GM12864 (cell line): ENCODE data around the gene MAP3K4.
"Not testable (repeated sequence)": the region's sequence is repeated elsewhere in the genome, so short reads cannot be mapped to it uniquely, and the experiment has no call there.

ENCODE experiments used
- DNase-seq: peaks from one replicate; pipeline ENCODE4 v3.0.0-alpha.2; 2011; ENCODE audit warnings: low read depth
- H3K4me3 ChIP-seq: 2 replicates; pipeline ENCODE4 v1.5.1; 2011; ENCODE audit warnings: mild to moderate bottlenecking, low read depth, low read length, control low read depth
- CTCF ChIP-seq: IDR thresholded peaks from 2 replicates; pipeline ENCODE4 v1.5.1; 2011; ENCODE audit warnings: low read depth, mild to moderate bottlenecking, moderate library complexity, low read length, control low read depth, inconsistent platforms; ENCODE audit errors: missing control alignments

MAP3K4 gene

DNA sequence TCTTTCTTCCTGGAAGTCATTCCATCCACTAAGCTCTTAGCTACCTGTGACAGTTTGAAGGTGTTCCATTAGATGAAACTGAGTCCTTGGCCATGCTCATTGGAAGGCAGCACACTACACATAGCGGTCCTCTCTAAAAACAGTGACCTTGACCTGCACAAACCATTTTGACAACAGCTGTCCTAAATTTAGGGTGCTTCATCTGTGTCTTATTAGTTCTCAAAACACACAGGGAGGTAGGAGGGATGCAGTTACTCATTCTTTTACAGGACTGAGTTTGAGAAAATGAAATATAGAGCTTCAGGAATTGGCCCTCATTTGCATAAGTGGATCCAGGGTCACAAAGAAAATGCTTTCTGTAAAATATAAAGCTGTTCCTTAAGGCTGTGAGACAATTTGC, 20.4 kb upstream of the MAP3K4 start:
- H3K4me3 ChIP-seq, result no peak overlapping the region
- TF ChIP-seq CTCF, result no peak
- no peak for DNase-seq

DNA sequence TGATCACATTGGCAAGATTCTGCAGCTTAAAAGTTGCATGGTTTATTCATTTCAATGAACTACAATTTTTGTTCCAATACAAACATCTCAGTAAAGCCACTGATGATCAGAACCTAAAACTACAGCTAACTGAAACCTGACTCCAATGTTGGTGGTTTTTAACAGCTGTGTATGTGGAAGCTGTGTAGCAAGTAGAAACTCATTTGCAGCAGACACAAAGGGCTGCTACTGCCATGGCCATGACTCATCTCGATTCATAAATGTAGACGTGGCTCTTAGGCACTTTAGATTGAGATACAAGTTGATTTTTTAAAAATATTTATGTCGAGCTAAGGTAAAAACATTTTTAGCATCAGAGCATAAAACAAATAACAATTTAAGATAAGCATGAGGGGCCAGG, 19.5 kb upstream of the MAP3K4 start:
- TF ChIP-seq CTCF, result no peak
- no peak for DNase-seq
- H3K4me3 ChIP-seq, result no peak overlapping the region

- not testable (repeated sequence) for DNase-seq, H3K4me3 ChIP-seq
Observed at GRCh38 chr6:160972594-160972993, 19.0 kb upstream of the MAP3K4 start.

DNA sequence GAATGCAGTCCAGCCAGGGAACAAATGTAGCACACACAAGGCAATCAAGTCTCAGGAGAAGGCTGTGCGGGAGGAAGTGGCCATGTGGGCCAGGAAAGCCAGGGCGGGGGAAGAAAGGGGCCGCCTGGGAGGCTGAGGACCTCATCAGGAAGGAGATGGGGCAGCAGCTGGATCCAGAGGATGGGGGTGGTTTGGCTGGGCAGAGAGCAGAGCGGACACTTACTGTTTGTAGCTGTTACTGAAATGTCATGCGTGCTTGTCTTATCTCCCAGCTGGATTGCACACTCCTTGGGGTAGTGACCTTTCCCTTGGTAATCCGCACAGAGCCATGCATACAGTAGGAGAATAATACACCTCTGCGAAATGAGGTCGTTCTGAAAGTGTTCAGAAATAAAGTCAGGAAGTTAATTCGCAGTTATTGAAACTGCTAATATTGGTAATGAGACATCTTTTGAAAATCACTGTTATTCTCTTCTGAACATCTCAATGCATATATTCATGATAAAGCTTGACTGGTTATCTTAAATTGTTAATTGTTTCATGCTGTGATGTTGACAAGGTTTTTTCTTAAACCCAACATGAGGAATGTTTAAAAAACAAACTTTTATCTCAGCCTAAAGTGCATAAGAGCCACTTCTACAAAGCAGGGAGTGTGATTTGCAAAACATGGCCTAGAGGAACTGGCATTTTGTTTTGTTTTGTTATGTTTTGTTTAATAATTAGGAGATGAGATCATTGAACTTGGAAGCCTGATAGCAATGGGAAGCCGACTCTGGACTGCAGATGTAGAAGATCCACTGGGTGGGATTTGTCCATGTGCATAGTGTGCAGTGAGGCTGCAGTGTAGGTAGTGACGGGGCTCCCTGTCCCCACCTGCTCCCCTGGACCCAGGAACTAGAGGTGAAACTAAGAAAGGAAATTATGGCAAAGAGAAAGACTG, 18.0 kb upstream of the MAP3K4 start:
- no peak for DNase-seq
- no peak overlapping the region for H3K4me3 ChIP-seq
- no peak for TF ChIP-seq CTCF

- DNase-seq, result no peak
- no peak for TF ChIP-seq CTCF
- no peak overlapping the region for H3K4me3 ChIP-seq
Observed at GRCh38 chr6:160974304-160974771, 17.2 kb upstream of the MAP3K4 start.

DNA sequence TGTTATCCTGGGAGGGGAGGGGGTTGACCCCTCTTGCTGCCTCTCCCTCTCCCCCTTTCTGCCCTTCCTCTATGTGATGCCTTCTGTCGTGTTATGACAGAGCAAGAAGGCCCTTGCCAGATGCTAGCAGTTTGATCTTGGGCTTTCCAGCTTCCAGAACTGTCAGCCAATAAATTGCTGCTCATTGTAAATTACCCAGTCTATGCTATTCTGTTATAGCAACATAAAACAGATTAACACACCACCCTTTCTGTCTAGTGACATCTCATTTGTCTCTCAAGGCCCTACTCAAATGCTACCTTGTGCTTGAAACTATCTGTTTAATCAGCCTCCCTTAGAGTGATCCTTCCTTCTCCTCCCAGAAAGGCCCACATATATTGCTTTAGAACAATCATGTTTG, 16.4 kb upstream of the MAP3K4 start:
- no peak for TF ChIP-seq CTCF
- DNase-seq, result no peak
- H3K4me3 ChIP-seq, result no peak overlapping the region

GRCh38 chr6:160975961-160976360, 15.6 kb upstream of the MAP3K4 start:
- not testable (repeated sequence) for DNase-seq

More at GRCh38 chr6:160975961-160976360, 15.6 kb upstream of the MAP3K4 start:
- H3K4me3 ChIP-seq, result not testable (repeated sequence)
